Erythroblast (primary cell): Measurements from ENCODE around the gene RAD51D.

Source experiments
- GATA1 ChIP-seq: IDR thresholded peaks from 2 replicates; pipeline ENCODE4 v1.6.1; 2011; ENCODE audit warnings: low read depth, mild to moderate bottlenecking, control low read depth, low read length, moderate library complexity
- POLR2A ChIP-seq: IDR thresholded peaks from 2 replicates; pipeline ENCODE4 v1.6.1; 2011; ENCODE audit warnings: mild to moderate bottlenecking, low read length

DNA sequence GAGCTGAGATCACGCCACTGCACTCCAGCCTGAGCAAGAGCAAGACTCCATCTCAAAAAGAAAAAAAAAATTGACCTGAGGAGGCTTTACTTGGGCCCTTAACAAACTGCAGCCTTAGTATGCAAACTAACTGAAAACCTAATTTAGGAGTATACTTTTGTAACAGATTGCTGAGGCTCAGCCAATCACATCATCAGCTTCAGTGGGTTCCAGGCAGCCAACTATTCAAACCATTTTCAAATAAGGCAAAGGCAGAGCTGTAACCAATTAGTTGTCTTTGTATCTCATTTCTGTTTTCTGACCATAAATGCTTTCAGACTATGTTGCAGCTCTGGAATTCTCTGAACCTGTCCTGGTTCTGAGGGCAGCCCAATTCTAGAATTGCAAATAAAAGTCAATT is 23.9 kb downstream of the RAD51D start:
- TF ChIP-seq POLR2A (no peak), GATA1 (no peak)
